Gastroesophageal sphincter (tissue), 3 donors: Measurements from ENCODE around the gene IL20RB.

ENCODE experiments used
- POLR2A ChIP-seq, 2 donors: fragments of 450-650 bp; IDR thresholded peaks; one replicate each; pipeline ENCODE4 v1.6.1; 2017; ENCODE audit warnings: antibody characterized with exemption in 2 of 2, mild to moderate bottlenecking in 2 of 2, moderate library complexity in 1 of 2
- POLR2AphosphoS5 ChIP-seq: sonication (generic); formaldehyde crosslinking; IDR thresholded peaks from one replicate; pipeline ENCODE4 v1.6.1; 2017; ENCODE audit warnings: antibody characterized with exemption
- TF ChIP-seq, protein P1 (sequence below), 4 experiments: fragments of 200-600 bp in 2 of 4; fragments of 450-650 bp in 2 of 4; sonication (generic) in 1 of 4; IDR thresholded peaks; one replicate each; pipeline ENCODE4 v1.5.1; 2017 to 2019; ENCODE audit warnings: antibody characterized with exemption in 4 of 4, mild to moderate bottlenecking in 2 of 4, moderate library complexity in 2 of 4

DNA sequence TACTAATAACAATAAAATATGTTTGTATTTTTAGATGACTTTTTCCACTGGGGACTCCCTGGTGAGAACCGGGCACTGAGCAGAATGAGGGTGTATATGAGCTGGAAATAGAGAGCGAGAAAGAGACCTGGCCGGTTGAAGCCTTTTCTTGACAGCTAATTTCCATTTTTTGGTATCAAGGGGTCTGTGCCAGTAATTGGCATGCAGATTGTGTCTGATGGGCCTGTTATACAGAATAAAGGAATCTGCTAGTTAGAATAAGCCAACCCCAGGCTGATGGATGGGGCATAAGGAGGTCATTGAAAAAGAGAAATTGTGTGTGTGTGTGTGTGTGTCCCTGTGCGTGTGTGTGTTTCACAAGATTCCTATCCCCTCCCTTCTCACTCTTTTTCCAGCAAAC lies 83.9 kb downstream of the IL20RB start:
- TF ChIP-seq, protein P1, sequence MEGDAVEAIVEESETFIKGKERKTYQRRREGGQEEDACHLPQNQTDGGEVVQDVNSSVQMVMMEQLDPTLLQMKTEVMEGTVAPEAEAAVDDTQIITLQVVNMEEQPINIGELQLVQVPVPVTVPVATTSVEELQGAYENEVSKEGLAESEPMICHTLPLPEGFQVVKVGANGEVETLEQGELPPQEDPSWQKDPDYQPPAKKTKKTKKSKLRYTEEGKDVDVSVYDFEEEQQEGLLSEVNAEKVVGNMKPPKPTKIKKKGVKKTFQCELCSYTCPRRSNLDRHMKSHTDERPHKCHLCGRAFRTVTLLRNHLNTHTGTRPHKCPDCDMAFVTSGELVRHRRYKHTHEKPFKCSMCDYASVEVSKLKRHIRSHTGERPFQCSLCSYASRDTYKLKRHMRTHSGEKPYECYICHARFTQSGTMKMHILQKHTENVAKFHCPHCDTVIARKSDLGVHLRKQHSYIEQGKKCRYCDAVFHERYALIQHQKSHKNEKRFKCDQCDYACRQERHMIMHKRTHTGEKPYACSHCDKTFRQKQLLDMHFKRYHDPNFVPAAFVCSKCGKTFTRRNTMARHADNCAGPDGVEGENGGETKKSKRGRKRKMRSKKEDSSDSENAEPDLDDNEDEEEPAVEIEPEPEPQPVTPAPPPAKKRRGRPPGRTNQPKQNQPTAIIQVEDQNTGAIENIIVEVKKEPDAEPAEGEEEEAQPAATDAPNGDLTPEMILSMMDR (IDR thresholded peaks at IDR 0.05): no peak
- TF ChIP-seq POLR2A (IDR thresholded peaks at IDR 0.05) (no peak), POLR2AphosphoS5 (no peak)
